ENCODE results near the gene TIGD2.
A peak's percentile ranks its signal among the peaks of the same experiment; 100 is the strongest.

Gene TIGD2

GRCh38 chr4:89156174-89156914 is 45.0 kb downstream of the TIGD2 start:
- no peak overlapping the region for H3K27ac ChIP-seq
- no peaks in the 10 kb centered on the region for H3K27me3 ChIP-seq
- H3K9me3 ChIP-seq = no peaks in the 10 kb centered on the region
- TF ChIP-seq, protein P1, sequence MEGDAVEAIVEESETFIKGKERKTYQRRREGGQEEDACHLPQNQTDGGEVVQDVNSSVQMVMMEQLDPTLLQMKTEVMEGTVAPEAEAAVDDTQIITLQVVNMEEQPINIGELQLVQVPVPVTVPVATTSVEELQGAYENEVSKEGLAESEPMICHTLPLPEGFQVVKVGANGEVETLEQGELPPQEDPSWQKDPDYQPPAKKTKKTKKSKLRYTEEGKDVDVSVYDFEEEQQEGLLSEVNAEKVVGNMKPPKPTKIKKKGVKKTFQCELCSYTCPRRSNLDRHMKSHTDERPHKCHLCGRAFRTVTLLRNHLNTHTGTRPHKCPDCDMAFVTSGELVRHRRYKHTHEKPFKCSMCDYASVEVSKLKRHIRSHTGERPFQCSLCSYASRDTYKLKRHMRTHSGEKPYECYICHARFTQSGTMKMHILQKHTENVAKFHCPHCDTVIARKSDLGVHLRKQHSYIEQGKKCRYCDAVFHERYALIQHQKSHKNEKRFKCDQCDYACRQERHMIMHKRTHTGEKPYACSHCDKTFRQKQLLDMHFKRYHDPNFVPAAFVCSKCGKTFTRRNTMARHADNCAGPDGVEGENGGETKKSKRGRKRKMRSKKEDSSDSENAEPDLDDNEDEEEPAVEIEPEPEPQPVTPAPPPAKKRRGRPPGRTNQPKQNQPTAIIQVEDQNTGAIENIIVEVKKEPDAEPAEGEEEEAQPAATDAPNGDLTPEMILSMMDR (IDR thresholded peaks at IDR 0.05) = no peak
- H3K36me3 ChIP-seq = no peaks in the 10 kb centered on the region
- no peak for DNase-seq
- H3K4me3 ChIP-seq = no peak overlapping the region
- H3K4me1 ChIP-seq = peaks cover 0 to 3% (median 0%) of the 10 kb centered on the region in 4 donors
- intact Hi-C loops (cut with DNase I; ENCODE audit: low total_unique reads) = no loop called here

DNA sequence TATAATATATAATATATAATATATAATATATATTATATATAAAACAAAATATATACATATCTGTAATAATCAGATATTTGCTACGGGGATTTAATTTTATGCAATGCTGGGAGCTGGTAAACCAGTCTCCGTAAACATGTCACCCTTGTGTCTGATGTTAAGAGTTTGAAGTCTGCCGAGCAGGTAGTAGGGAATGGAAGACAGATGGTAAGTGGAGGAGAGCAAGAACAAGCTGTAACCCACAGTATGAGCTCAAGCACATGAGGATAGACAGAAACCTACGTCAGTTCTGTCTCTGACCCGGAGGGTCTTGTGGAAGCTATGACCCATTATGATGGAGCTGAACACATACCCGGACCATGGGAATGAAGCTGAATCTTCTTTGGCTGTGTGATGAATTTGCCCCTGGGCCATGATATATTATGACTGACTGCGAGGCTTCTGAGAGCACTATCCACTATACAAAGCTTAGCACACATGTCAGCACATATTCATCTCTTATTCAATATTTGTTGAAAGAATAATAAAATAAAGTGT is 46.2 kb downstream of the TIGD2 start:
- no peak for DNase-seq
- no peaks in the 10 kb centered on the region for H3K36me3 ChIP-seq
- intact Hi-C loops (cut with DNase I; ENCODE audit: low total_unique reads) = no loop called here
- H3K9me3 ChIP-seq = no peaks in the 10 kb centered on the region
- H3K4me1 ChIP-seq = peaks cover 0 to 3% (median 0%) of the 10 kb centered on the region in 4 donors
- no peak overlapping the region for H3K27ac ChIP-seq
- no peaks in the 10 kb centered on the region for H3K27me3 ChIP-seq
- TF ChIP-seq, protein P1 (IDR thresholded peaks at IDR 0.05) = no peak
- H3K4me3 ChIP-seq = no peak overlapping the region

DNA sequence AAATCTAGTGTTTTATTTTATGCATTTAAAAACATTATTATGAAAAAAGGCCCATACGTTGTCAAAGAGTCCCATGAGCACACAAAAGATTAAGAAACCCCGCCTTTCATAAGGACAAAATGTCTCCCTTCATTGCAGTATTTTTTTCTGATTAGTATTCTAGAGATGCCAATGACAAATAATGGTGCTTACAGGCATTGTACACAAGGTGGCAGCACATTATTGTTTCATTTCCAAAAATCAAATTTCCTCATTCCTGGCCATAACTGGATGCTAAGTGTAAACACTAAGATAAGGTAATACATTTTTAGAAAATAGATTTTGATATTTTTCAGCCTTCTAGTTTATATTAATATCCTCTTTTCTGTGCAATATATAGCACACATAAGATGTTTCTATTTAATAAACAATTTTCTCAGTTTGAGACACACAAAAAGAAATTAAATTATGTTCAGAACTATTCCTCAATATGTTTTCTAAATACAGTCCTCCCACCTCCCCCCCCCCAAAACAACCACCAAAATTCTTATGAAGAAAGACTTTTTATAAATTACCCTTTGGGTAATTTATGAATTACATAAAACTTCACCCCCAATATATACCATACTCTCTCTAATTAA is 47.7 kb downstream of the TIGD2 start:
- Histone ChIP-seq H3K27ac (no peak overlapping the region), H3K4me1 (peaks cover 0 to 3% (median 0%) of the 10 kb centered on the region in 4 donors), H3K27me3 (no peaks in the 10 kb centered on the region), H3K36me3 (no peaks in the 10 kb centered on the region), H3K4me3 (no peak overlapping the region), H3K9me3 (no peaks in the 10 kb centered on the region)
- no peak for DNase-seq
- TF ChIP-seq, protein P1 (IDR thresholded peaks at IDR 0.05) = peak; percentile 55 to 63
- intact Hi-C loops (cut with DNase I; ENCODE audit: low total_unique reads) = no loop called here

- H3K36me3 ChIP-seq = no peaks in the 10 kb centered on the region
- TF ChIP-seq, protein P1 (IDR thresholded peaks at IDR 0.05) = no peak
- H3K4me3 ChIP-seq = no peak overlapping the region
- no peaks in the 10 kb centered on the region for H3K9me3 ChIP-seq
- no peak for DNase-seq
- intact Hi-C loops (cut with DNase I; ENCODE audit: low total_unique reads) = no loop called here
- H3K27ac ChIP-seq = no peak overlapping the region
- H3K27me3 ChIP-seq = no peaks in the 10 kb centered on the region
- peaks cover 0 to 3% (median 0%) of the 10 kb centered on the region in 4 donors for H3K4me1 ChIP-seq
Observed at GRCh38 chr4:89160806-89161205, 49.5 kb downstream of the TIGD2 start.

- Histone ChIP-seq H3K36me3 (no peaks in the 10 kb centered on the region), H3K4me3 (no peak overlapping the region), H3K4me1 (peaks cover 0 to 3% (median 0%) of the 10 kb centered on the region in 4 donors), H3K9me3 (no peaks in the 10 kb centered on the region), H3K27ac (no peak overlapping the region), H3K27me3 (no peaks in the 10 kb centered on the region)
- DNase-seq = no peak
- TF ChIP-seq, protein P1 (IDR thresholded peaks at IDR 0.05) = no peak
- intact Hi-C loops (cut with DNase I; ENCODE audit: low total_unique reads) = no loop called here
Observed at GRCh38 chr4:89161841-89162240, 50.5 kb downstream of the TIGD2 start.

Data from tibial artery (tissue), 4 donors.